Measurements from ENCODE around the gene PSAPL1.

PSAPL1 gene

GRCh38 chr4:7430965-7431695, 3.6 kb downstream of the PSAPL1 start:
- DNase-seq (ENCODE audit: low spot score) = no peak

- DNase-seq (ENCODE audit: low spot score) = no peak
Measured at GRCh38 chr4:7430368-7430964, 4.3 kb downstream of the PSAPL1 start.

GRCh38 chr4:7429601-7430078, 5.1 kb downstream of the PSAPL1 start:
- DNase-seq (ENCODE audit: low spot score) = no peak

GRCh38 chr4:7429069-7429416, 5.7 kb downstream of the PSAPL1 start:
- no peak for DNase-seq (ENCODE audit: low spot score)

GRCh38 chr4:7428261-7429068, 6.3 kb downstream of the PSAPL1 start:
- no peak for DNase-seq (ENCODE audit: low spot score)

- DNase-seq (ENCODE audit: low spot score) = no peak
Measured at GRCh38 chr4:7427831-7428260, 6.9 kb downstream of the PSAPL1 start.

GRCh38 chr4:7427361-7427760, 7.4 kb downstream of the PSAPL1 start:
- DNase-seq (ENCODE audit: low spot score) = no peak

- DNase-seq (ENCODE audit: low spot score) = no peak
Measured at GRCh38 chr4:7426525-7427171, 8.1 kb downstream of the PSAPL1 start.

- DNase-seq (ENCODE audit: low spot score) = no peak
Measured at GRCh38 chr4:7425591-7426468, 8.9 kb downstream of the PSAPL1 start.

- no peak for DNase-seq (ENCODE audit: low spot score)
Measured at GRCh38 chr4:7425124-7425523, 9.6 kb downstream of the PSAPL1 start.

GRCh38 chr4:7424553-7425111, 10.1 kb downstream of the PSAPL1 start:
- no peak for DNase-seq (ENCODE audit: low spot score)

- DNase-seq (ENCODE audit: low spot score) = no peak
Measured at GRCh38 chr4:7423801-7424552, 10.8 kb downstream of the PSAPL1 start.

GRCh38 chr4:7423391-7423790, 11.3 kb downstream of the PSAPL1 start:
- DNase-seq (ENCODE audit: low spot score) = no peak

GRCh38 chr4:7422898-7423180, 11.9 kb downstream of the PSAPL1 start:
- no peak for DNase-seq (ENCODE audit: low spot score)

- DNase-seq (ENCODE audit: low spot score) = no peak
Measured at GRCh38 chr4:7422151-7422897, 12.4 kb downstream of the PSAPL1 start.

- no peak for DNase-seq (ENCODE audit: low spot score)
Measured at GRCh38 chr4:7421356-7422150, 13.2 kb downstream of the PSAPL1 start.

- DNase-seq (ENCODE audit: low spot score) = no peak
Measured at GRCh38 chr4:7420661-7421040, 14.1 kb downstream of the PSAPL1 start.

- DNase-seq (ENCODE audit: low spot score) = no peak
Measured at GRCh38 chr4:7419961-7420660, 14.6 kb downstream of the PSAPL1 start.
